ENCODE data around the gene RAET1G. TPM values are rescaled to one million over a fixed set of nuclear protein-coding genes. Genes with fewer than 3 reads are reported as not detected.

RAET1G gene
- total RNA-seq, 1 experiment from 2014 or later = 0.45 TPM

GRCh38 chr6:149869275-149869892 is 53.5 kb downstream of the RAET1G start:
- intact Hi-C loops (cut with micrococcal nuclease; ENCODE audit: unreplicated experiment) = loop anchor here (10.0 kb wide), 1 partner anchor 305 kb away; the partner anchor contains the start of gene GINM1
- H3K27ac ChIP-seq (ENCODE audit: low read depth, low read length, poor library complexity, severe bottlenecking) = no peak overlapping the region
- no peak for TF ChIP-seq EZH2 (IDR thresholded peaks at IDR 0.05; ENCODE audit: borderline replicate concordance, low read depth, low read length, poor library complexity, severe bottlenecking)
- no peak for TF ChIP-seq CTCF (conservative IDR thresholded peaks at IDR 0.05; ENCODE audit: low read depth, low read length)
- H3K27me3 ChIP-seq (replicated peaks; ENCODE audit: insufficient read depth, low read depth, low read length, poor library complexity) = no peaks in the 10 kb centered on the region
- no peaks in the 10 kb centered on the region for H3K36me3 ChIP-seq (ENCODE audit: insufficient read depth, low read length, poor library complexity, severe bottlenecking)
- no TSS peak for BruUV-seq (replicated peaks)
- no peak overlapping the region for H3K4me3 ChIP-seq (ENCODE audit: low read depth, low read length, poor library complexity, severe bottlenecking)
- DNase-seq (ENCODE audit: low spot score) = no peak
- CTCF ChIA-PET = no interaction called here
- peaks cover 13% of the 10 kb centered on the region for H3K9me3 ChIP-seq (ENCODE audit: low read depth, low read length, poor library complexity, severe bottlenecking)
- H3K4me1 ChIP-seq (ENCODE audit: insufficient read depth, low read length, poor library complexity, severe bottlenecking) = no peaks in the 10 kb centered on the region
- POLR2A ChIA-PET (ENCODE audit: low non-redundant PET) = no interaction called here

GRCh38 chr6:149867876-149868640 is 54.9 kb downstream of the RAET1G start:
- no peak for TF ChIP-seq CTCF (conservative IDR thresholded peaks at IDR 0.05; ENCODE audit: low read depth, low read length)
- TF ChIP-seq EZH2 (IDR thresholded peaks at IDR 0.05; ENCODE audit: borderline replicate concordance, low read depth, low read length, poor library complexity, severe bottlenecking) = no peak
- Histone ChIP-seq H3K27me3 (replicated peaks; ENCODE audit: insufficient read depth, low read depth, low read length, poor library complexity) (no peaks in the 10 kb centered on the region), H3K9me3 (ENCODE audit: low read depth, low read length, poor library complexity, severe bottlenecking) (peaks cover 13% of the 10 kb centered on the region), H3K4me1 (ENCODE audit: insufficient read depth, low read length, poor library complexity, severe bottlenecking) (no peaks in the 10 kb centered on the region), H3K36me3 (ENCODE audit: insufficient read depth, low read length, poor library complexity, severe bottlenecking) (no peaks in the 10 kb centered on the region), H3K27ac (ENCODE audit: low read depth, low read length, poor library complexity, severe bottlenecking) (no peak overlapping the region), H3K4me3 (ENCODE audit: low read depth, low read length, poor library complexity, severe bottlenecking) (no peak overlapping the region)
- POLR2A ChIA-PET (ENCODE audit: low non-redundant PET) = no interaction called here
- BruUV-seq (replicated peaks) = no TSS peak
- CTCF ChIA-PET = no interaction called here
- peak; percentile 54 for DNase-seq (ENCODE audit: low spot score)
- intact Hi-C loops (cut with micrococcal nuclease; ENCODE audit: unreplicated experiment) = loop anchor here (10.0 kb wide), 1 partner anchor 303 kb away; the partner anchor contains the start of gene GINM1

Other genes with a start within 250 kb of the RAET1G start
- gene LATS1, start 205.0 kb downstream of the RAET1G start, total RNA-seq (2021) = 35.2 and 39.6 TPM in 2 replicates
- gene NUP43, start 176.6 kb downstream of the RAET1G start, total RNA-seq (2021) = 87.0 and 88.5 TPM in 2 replicates
- 110 and 115 TPM in 2 replicates for gene PCMT1, start 173.4 kb downstream of the RAET1G start, total RNA-seq (2021)
- 53.2 and 56.1 TPM in 2 replicates for gene LRP11, start 58.8 kb downstream of the RAET1G start, total RNA-seq (2021)
- 0.92 and 3.2 TPM in 2 replicates for gene RAET1E, start 25.0 kb downstream of the RAET1G start, total RNA-seq (2021)
- 2.6 and 4.2 TPM in 2 replicates for gene ULBP2, start 18.9 kb upstream of the RAET1G start, total RNA-seq (2021)
- 5.2 and 7.0 TPM in 2 replicates for gene ULBP1, start 40.8 kb upstream of the RAET1G start, total RNA-seq (2021)
- not detected in 2 replicates for gene RAET1L, start 102.4 kb upstream of the RAET1G start, total RNA-seq (2021)
- gene ULBP3, start 146.0 kb upstream of the RAET1G start, total RNA-seq (2021) = 1.5 and 1.6 TPM in 2 replicates
- gene PPP1R14C, start 219.9 kb upstream of the RAET1G start, total RNA-seq (2021) = 3.5 and 4.6 TPM in 2 replicates